GM19372 (cell line): ENCODE measurements around the gene PLEKHG5.
"Not testable (repeated sequence)": the region's sequence is repeated elsewhere in the genome, so short reads cannot be mapped to it uniquely, and the experiment has no call there.

Experiments used
- ATAC-seq: cut with Tn5 transposase; IDR thresholded peaks from one replicate; pipeline ENCODE4 v1.9.1; 2021; ENCODE audit warnings: mild to moderate bottlenecking, low read depth, moderate library complexity; ENCODE audit not compliant: unreplicated experiment

PLEKHG5 gene

GRCh38 chr1:6466023-6466422, 25.4 kb downstream of the PLEKHG5 start, which contains the start of gene TNFRSF25:
Gene TNFRSF25 (minus strand): TSS chr1:6466173. CDS start chr1:6466107, 66 bp downstream.
- no peak for ATAC-seq

GRCh38 chr1:6465461-6466005, 25.9 kb downstream of the PLEKHG5 start:
- no peak for ATAC-seq

DNA sequence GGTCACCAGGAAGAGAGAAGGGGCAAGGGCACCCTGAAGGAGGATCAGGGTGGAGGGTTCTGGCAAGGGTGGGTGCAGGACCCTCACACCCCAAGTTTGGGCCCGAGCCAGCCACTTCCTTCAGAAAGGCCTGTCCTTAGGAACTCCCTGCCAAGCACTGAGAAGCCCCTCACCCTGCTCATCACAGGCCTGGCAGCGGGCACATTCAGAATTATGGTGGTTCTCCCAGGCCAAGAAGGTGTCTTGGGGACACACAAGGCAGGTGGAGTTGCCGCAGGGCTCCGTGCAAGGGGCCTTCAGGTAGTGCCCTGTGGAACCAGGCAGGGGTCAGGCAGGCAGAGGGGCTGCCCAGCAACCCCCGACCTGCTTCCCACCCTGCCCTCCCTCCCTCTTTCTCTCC, 26.6 kb downstream of the PLEKHG5 start:
- ATAC-seq, result no peak

DNA sequence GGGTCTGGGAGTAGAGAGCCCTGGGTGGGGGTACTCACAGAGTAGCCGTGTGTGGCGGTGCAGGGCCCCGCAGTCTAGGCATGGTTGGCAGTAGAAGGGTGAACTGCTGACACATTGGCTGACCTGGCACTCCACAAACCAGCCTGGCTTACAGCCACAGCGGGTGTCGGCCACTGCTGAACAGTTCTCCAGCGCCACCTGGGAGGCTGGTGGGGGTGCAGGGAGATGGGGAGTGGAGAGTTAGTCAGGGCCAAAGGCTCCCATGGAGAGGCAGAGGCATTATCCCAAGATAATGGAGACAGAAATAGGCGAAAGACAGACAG, 27.0 kb downstream of the PLEKHG5 start:
- ATAC-seq, result no peak

- no peak for ATAC-seq
Observed at GRCh38 chr1:6463120-6463412, 28.4 kb downstream of the PLEKHG5 start.

GRCh38 chr1:6462412-6463119, 28.9 kb downstream of the PLEKHG5 start:
- ATAC-seq, result no peak

DNA sequence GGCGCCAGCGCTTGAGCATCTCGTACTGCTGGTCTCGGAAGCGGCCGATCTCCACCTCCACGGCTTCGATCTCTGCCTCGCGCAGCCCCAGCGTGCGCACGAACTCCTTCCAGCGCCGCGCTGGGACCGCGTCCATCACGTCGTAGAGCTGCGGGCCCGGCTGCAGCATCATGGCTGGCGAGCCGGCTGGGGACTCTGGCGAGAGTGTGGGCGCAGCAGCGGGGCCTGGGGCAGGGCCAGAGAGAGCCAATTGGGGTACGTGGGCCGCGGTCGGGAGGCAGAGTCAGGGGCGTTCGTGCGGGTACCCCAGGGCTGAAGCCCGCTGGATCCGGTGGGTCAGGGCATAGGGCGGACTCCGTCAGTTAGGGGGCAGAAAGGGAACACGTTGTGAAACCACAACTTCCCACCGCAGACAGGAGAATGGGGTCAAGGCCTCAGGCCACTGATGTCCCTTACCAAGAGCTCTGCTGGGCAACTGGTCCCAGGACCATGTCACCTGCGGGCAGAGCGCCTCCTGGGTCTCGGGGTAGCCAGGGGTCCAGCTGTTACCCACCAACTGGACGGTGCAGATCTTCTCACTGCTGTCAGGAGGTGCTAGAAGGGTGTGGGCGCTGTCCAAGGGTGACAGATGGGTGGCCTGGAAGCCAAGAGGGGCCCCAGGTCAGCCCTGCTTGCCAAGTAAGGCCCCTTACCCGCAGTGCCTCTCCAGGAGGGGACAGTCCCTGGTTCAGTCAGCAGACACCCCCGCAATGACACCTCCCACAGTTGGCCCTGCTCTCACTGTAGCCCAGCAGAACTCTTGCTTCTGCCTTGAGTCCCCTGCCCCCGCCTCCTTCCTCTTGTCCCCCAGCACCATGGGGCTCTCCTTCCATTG, 29.7 kb downstream of the PLEKHG5 start:
- no peak for ATAC-seq

- no peak for ATAC-seq
Observed at GRCh38 chr1:6461051-6461530, 30.4 kb downstream of the PLEKHG5 start.

- ATAC-seq, result no peak
Observed at GRCh38 chr1:6460301-6461050, 31.0 kb downstream of the PLEKHG5 start.

- ATAC-seq, result no peak
Observed at GRCh38 chr1:6459850-6460265, 31.6 kb downstream of the PLEKHG5 start.

DNA sequence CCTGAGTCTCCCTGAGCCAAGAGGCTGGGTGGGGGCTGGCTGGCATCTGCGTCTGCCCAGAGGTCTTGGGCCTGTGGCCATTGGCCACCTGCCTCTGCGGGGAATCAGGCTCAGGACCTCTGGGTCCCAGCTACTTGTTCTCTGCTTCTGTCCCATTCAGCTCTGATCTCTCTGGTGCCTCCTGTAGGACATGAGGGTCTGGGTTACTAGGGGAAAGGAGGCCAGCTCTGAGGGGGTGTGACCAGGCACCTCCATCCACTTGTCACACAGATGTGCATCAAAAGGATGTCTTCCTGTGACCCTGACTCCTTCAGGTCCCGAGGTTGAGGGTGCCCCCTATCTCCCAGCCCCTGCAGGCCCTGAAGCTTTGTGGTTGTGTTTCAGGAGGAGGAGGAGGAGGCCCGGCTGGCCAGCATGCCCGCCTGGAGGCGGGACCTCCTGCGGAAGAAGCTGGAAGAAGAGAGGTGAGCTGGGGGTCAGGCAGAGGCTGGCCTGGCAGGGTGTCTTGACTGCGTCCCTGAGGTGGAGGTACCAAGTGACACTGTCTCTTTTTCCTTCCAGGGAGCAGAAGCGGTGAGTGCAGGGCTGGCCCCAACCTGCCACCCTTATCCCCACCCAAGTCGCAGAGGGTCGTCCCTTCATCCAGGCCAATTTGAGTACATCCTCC, 34.5 kb downstream of the PLEKHG5 start:
- ATAC-seq, result no peak

- ATAC-seq, result not testable (repeated sequence)
Observed at GRCh38 chr1:6455752-6456520, 35.5 kb downstream of the PLEKHG5 start.

GRCh38 chr1:6454856-6455751, 36.4 kb downstream of the PLEKHG5 start:
- no peak for ATAC-seq

- not testable (repeated sequence) for ATAC-seq
Observed at GRCh38 chr1:6453895-6454855, 37.3 kb downstream of the PLEKHG5 start.

GRCh38 chr1:6450943-6451373, 40.5 kb downstream of the PLEKHG5 start:
- no peak for ATAC-seq

DNA sequence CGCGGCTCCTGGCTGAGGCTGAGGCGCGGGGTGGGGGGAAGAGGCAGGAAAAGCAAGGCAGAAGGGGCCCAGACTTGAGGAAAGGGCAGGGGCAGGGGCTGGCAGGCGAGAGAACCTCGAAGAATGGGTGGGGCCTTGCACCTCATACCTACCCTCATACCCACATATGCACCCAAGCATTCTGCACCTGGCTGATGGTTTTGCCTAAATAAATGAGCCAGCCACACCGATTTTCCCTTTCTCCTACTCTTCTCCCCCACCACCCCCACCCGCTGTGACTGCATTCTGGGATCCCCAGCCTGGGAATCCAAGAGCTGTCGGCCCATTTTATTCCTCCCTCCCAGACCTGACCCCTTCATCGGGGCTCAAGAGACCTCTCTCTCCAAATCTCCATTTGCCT, 41.0 kb downstream of the PLEKHG5 start:
- not testable (repeated sequence) for ATAC-seq

GRCh38 chr1:6450005-6450450, 41.4 kb downstream of the PLEKHG5 start:
- ATAC-seq, result no peak
